ENCODE data around the gene NME9. TPM values are rescaled to one million over a fixed set of nuclear protein-coding genes. Genes with fewer than 3 reads are reported as not detected.

NME9 gene
- total RNA-seq, 1 donor from 2014 or later: not detected

GRCh38 chr3:138370321-138370720, 40.7 kb upstream of the NME9 start:
- H3K4me3 ChIP-seq (ENCODE audit: low read depth, low read length): no peak overlapping the region
- no peak for TF ChIP-seq CTCF (IDR thresholded peaks at IDR 0.05; ENCODE audit: insufficient read depth, low read length, severe bottlenecking)
- no peaks in the 10 kb centered on the region for H3K36me3 ChIP-seq (ENCODE audit: control insufficient read depth, insufficient read depth, low read length)
- FAIRE-seq: no peak
- no peaks in the 10 kb centered on the region for H3K27me3 ChIP-seq (ENCODE audit: control insufficient read depth, insufficient read depth, low read length)
- DNase-seq (ENCODE audit: low read depth): no peak

GRCh38 chr3:138369151-138369900, 39.7 kb upstream of the NME9 start:
- no peaks in the 10 kb centered on the region for H3K36me3 ChIP-seq (ENCODE audit: control insufficient read depth, insufficient read depth, low read length)
- no peak for FAIRE-seq
- no peaks in the 10 kb centered on the region for H3K27me3 ChIP-seq (ENCODE audit: control insufficient read depth, insufficient read depth, low read length)
- DNase-seq (ENCODE audit: low read depth): no peak
- H3K4me3 ChIP-seq (ENCODE audit: low read depth, low read length): no peak overlapping the region
- no peak for TF ChIP-seq CTCF (IDR thresholded peaks at IDR 0.05; ENCODE audit: insufficient read depth, low read length, severe bottlenecking)

- TF ChIP-seq CTCF (IDR thresholded peaks at IDR 0.05; ENCODE audit: insufficient read depth, low read length, severe bottlenecking): no peak
- DNase-seq (ENCODE audit: low read depth): no peak
Observed at GRCh38 chr3:138367911-138368310, 38.3 kb upstream of the NME9 start.

GRCh38 chr3:138367326-138367850, 37.7 kb upstream of the NME9 start:
- no peak for TF ChIP-seq CTCF (IDR thresholded peaks at IDR 0.05; ENCODE audit: insufficient read depth, low read length, severe bottlenecking)
- H3K27me3 ChIP-seq (ENCODE audit: control insufficient read depth, insufficient read depth, low read length): no peaks in the 10 kb centered on the region
- DNase-seq (ENCODE audit: low read depth): no peak
- no peak overlapping the region for H3K4me3 ChIP-seq (ENCODE audit: low read depth, low read length)
- FAIRE-seq: no peak
- H3K36me3 ChIP-seq (ENCODE audit: control insufficient read depth, insufficient read depth, low read length): no peaks in the 10 kb centered on the region

More at GRCh38 chr3:138367911-138368310, 38.3 kb upstream of the NME9 start:
- no peak for FAIRE-seq
- no peak overlapping the region for H3K4me3 ChIP-seq (ENCODE audit: low read depth, low read length)
- no peaks in the 10 kb centered on the region for H3K27me3 ChIP-seq (ENCODE audit: control insufficient read depth, insufficient read depth, low read length)
- H3K36me3 ChIP-seq (ENCODE audit: control insufficient read depth, insufficient read depth, low read length): no peaks in the 10 kb centered on the region

GRCh38 chr3:138366006-138366759, 36.5 kb upstream of the NME9 start:
- Histone ChIP-seq H3K27me3 (ENCODE audit: control insufficient read depth, insufficient read depth, low read length) (no peaks in the 10 kb centered on the region), H3K4me3 (ENCODE audit: low read depth, low read length) (no peak overlapping the region), H3K36me3 (ENCODE audit: control insufficient read depth, insufficient read depth, low read length) (no peaks in the 10 kb centered on the region)
- TF ChIP-seq CTCF (IDR thresholded peaks at IDR 0.05; ENCODE audit: insufficient read depth, low read length, severe bottlenecking): no peak
- DNase-seq (ENCODE audit: low read depth): no peak
- no peak for FAIRE-seq
